IPS DF 6.9 (cell line): ENCODE data around the gene EYA4.

Experiments used
- DNase-seq: peaks from one replicate; pipeline ENCODE4 v3.0.0-alpha.2; 2013; ENCODE audit warnings: low read depth, low spot score
- H3K27ac ChIP-seq: one replicate; pipeline ENCODE4 v1.5.1; 2013; ENCODE audit warnings: low read length, control low read depth
- H3K27me3 ChIP-seq: 2 replicates; pipeline ENCODE4 v1.6.1; 2013; ENCODE audit warnings: mild to moderate bottlenecking, low read length; ENCODE audit not compliant: control insufficient read depth, insufficient read depth
- H3K36me3 ChIP-seq: 2 replicates; pipeline ENCODE4 v1.6.1; 2013; ENCODE audit warnings: low read length; ENCODE audit not compliant: control insufficient read depth, insufficient read depth
- H3K4me1 ChIP-seq: 2 replicates; pipeline ENCODE4 v1.6.1; 2013; ENCODE audit warnings: low read length; ENCODE audit not compliant: control insufficient read depth, insufficient read depth
- H3K4me3 ChIP-seq: 2 replicates; pipeline ENCODE4 v1.5.1; 2013; ENCODE audit warnings: mild to moderate bottlenecking, low read length
- H3K9me3 ChIP-seq: 2 replicates; pipeline ENCODE4 v1.6.1; 2013; ENCODE audit warnings: low read length, inconsistent platforms; ENCODE audit not compliant: control insufficient read depth, insufficient read depth
- WGBS: extraction: QIAGEN DNeasy Blood & Tissue Kit; methylation state at CpG from one replicate; pipeline ENCODE4 v1.1.7; 2013; ENCODE audit warnings: mixed read lengths, missing lambda C conversion rate; ENCODE audit not compliant: insufficient read length, insufficient coverage; 5-methylcytosine and 5-hydroxymethylcytosine counted together

The EYA4 gene

GRCh38 chr6:133341607-133342158 lies 100.5 kb downstream of the EYA4 start:
- Histone ChIP-seq H3K27ac (no peak overlapping the region), H3K36me3 (no peaks in the 10 kb centered on the region), H3K9me3 (no peaks in the 10 kb centered on the region), H3K27me3 (no peaks in the 10 kb centered on the region), H3K4me3 (no peak overlapping the region), H3K4me1 (no peaks in the 10 kb centered on the region)
- WGBS, result no CpG with 5 or more reads among the region's 1 CpG
- no peak for DNase-seq

GRCh38 chr6:133343220-133343619 lies 102.1 kb downstream of the EYA4 start:
- H3K36me3 ChIP-seq, result no peaks in the 10 kb centered on the region
- no peak for DNase-seq
- no peaks in the 10 kb centered on the region for H3K9me3 ChIP-seq
- no peaks in the 10 kb centered on the region for H3K4me1 ChIP-seq
- H3K27ac ChIP-seq, result no peak overlapping the region
- H3K27me3 ChIP-seq, result no peaks in the 10 kb centered on the region
- no peak overlapping the region for H3K4me3 ChIP-seq
- WGBS, result no CpG with 5 or more reads among the region's 3 CpGs

- no CpG with 5 or more reads among the region's 3 CpGs for WGBS
Measured at GRCh38 chr6:133348846-133349245, 107.7 kb downstream of the EYA4 start.

GRCh38 chr6:133350928-133351327 lies 109.8 kb downstream of the EYA4 start:
- no peak for DNase-seq
- H3K4me1 ChIP-seq, result no peaks in the 10 kb centered on the region
- no peak overlapping the region for H3K27ac ChIP-seq
- no peaks in the 10 kb centered on the region for H3K9me3 ChIP-seq
- no peaks in the 10 kb centered on the region for H3K27me3 ChIP-seq
- no peak overlapping the region for H3K4me3 ChIP-seq
- no peaks in the 10 kb centered on the region for H3K36me3 ChIP-seq
- no CpG with 5 or more reads among the region's 2 CpGs for WGBS

More at GRCh38 chr6:133348846-133349245, 107.7 kb downstream of the EYA4 start:
- H3K4me1 ChIP-seq, result no peaks in the 10 kb centered on the region
- H3K36me3 ChIP-seq, result no peaks in the 10 kb centered on the region
- DNase-seq, result no peak
- no peaks in the 10 kb centered on the region for H3K9me3 ChIP-seq
- H3K27ac ChIP-seq, result no peak overlapping the region
- H3K4me3 ChIP-seq, result no peak overlapping the region
- H3K27me3 ChIP-seq, result no peaks in the 10 kb centered on the region

GRCh38 chr6:133352046-133352445 lies 110.9 kb downstream of the EYA4 start:
- no CpG with 5 or more reads among the region's 1 CpG for WGBS
- H3K27me3 ChIP-seq, result no peaks in the 10 kb centered on the region
- H3K4me1 ChIP-seq, result no peaks in the 10 kb centered on the region
- no peaks in the 10 kb centered on the region for H3K36me3 ChIP-seq
- DNase-seq, result no peak
- H3K4me3 ChIP-seq, result no peak overlapping the region
- no peak overlapping the region for H3K27ac ChIP-seq
- H3K9me3 ChIP-seq, result no peaks in the 10 kb centered on the region

GRCh38 chr6:133353061-133353460 lies 111.9 kb downstream of the EYA4 start:
- H3K36me3 ChIP-seq, result no peaks in the 10 kb centered on the region
- no peak overlapping the region for H3K4me3 ChIP-seq
- WGBS, result no CpG with 5 or more reads among the region's 1 CpG
- H3K4me1 ChIP-seq, result no peaks in the 10 kb centered on the region
- no peak overlapping the region for H3K27ac ChIP-seq
- no peak for DNase-seq
- no peaks in the 10 kb centered on the region for H3K9me3 ChIP-seq
- H3K27me3 ChIP-seq, result no peaks in the 10 kb centered on the region

GRCh38 chr6:133355922-133356321 lies 114.8 kb downstream of the EYA4 start:
- H3K27me3 ChIP-seq, result no peaks in the 10 kb centered on the region
- WGBS, result no CpG with 5 or more reads among the region's 3 CpGs
- H3K9me3 ChIP-seq, result no peaks in the 10 kb centered on the region
- no peaks in the 10 kb centered on the region for H3K36me3 ChIP-seq
- no peak overlapping the region for H3K27ac ChIP-seq
- no peak overlapping the region for H3K4me3 ChIP-seq
- H3K4me1 ChIP-seq, result no peaks in the 10 kb centered on the region
- no peak for DNase-seq

- WGBS, result no CpG with 5 or more reads among the region's 5 CpGs
- Histone ChIP-seq H3K27me3 (no peaks in the 10 kb centered on the region), H3K36me3 (no peaks in the 10 kb centered on the region), H3K4me1 (no peaks in the 10 kb centered on the region), H3K9me3 (no peaks in the 10 kb centered on the region), H3K4me3 (no peak overlapping the region), H3K27ac (no peak overlapping the region)
- DNase-seq, result no peak
Measured at GRCh38 chr6:133358574-133359150, 117.5 kb downstream of the EYA4 start.

GRCh38 chr6:133359256-133359655 lies 118.1 kb downstream of the EYA4 start:
- no peaks in the 10 kb centered on the region for H3K27me3 ChIP-seq
- no peak overlapping the region for H3K27ac ChIP-seq
- H3K9me3 ChIP-seq, result no peaks in the 10 kb centered on the region
- H3K4me3 ChIP-seq, result no peak overlapping the region
- DNase-seq, result no peak
- no peaks in the 10 kb centered on the region for H3K4me1 ChIP-seq
- no peaks in the 10 kb centered on the region for H3K36me3 ChIP-seq
- WGBS, result no CpG with 5 or more reads among the region's 1 CpG

- no CpG with 5 or more reads among the region's 1 CpG for WGBS
- no peaks in the 10 kb centered on the region for H3K36me3 ChIP-seq
- no peak for DNase-seq
- H3K27ac ChIP-seq, result no peak overlapping the region
- no peaks in the 10 kb centered on the region for H3K4me1 ChIP-seq
- H3K4me3 ChIP-seq, result no peak overlapping the region
- no peaks in the 10 kb centered on the region for H3K9me3 ChIP-seq
- H3K27me3 ChIP-seq, result no peaks in the 10 kb centered on the region
Measured at GRCh38 chr6:133359760-133360159, 118.6 kb downstream of the EYA4 start.

- Histone ChIP-seq H3K27ac (no peak overlapping the region), H3K27me3 (no peaks in the 10 kb centered on the region), H3K9me3 (no peaks in the 10 kb centered on the region), H3K36me3 (no peaks in the 10 kb centered on the region), H3K4me1 (no peaks in the 10 kb centered on the region), H3K4me3 (no peak overlapping the region)
- DNase-seq, result no peak
- no CpG with 5 or more reads among the region's 5 CpGs for WGBS
Measured at GRCh38 chr6:133360194-133360593, 119.0 kb downstream of the EYA4 start.
